ENCODE measurements around the gene RALGAPA2. TPM values are rescaled to one million over a fixed set of nuclear protein-coding genes. Genes with fewer than 3 reads are reported as not detected.

RALGAPA2 gene
- total and polyA plus RNA-seq, 2 of the 13 experiments (the other 11 are each of a cell fraction or from before 2014, with no cell fraction given), result 13.8 to 17.7 TPM

DNA sequence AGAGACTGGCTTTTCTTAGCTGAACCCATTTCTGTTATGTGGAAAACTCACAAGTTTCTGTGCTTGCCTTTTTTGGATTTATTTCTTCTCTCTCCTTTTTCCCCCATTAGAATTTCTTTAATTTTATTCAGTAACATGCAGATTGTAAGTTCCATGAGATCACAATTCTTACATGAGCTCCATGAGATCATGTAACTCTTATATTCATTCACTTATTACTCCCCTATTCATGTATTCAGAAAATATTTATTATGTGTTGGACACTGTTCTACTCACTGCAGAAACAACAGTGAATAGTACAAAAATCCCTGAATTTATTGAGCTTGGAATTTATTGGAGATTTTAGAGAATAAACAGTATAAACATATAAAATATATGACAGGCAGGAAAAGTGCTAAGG is 238.8 kb downstream of the RALGAPA2 start:
- BruUV-seq (replicated peaks), result no TSS peak
- no peak overlapping the region for H3K9ac ChIP-seq (ENCODE audit: insufficient read depth, low read depth, low read length)
- H3K4me3 ChIP-seq (replicated peaks in 1 of 3; ENCODE audit: insufficient read depth in 1 of 3, low read depth in 2 of 3, low read length in 3 of 3), result no peak overlapping the region
- no peak overlapping the region for H2AFZ ChIP-seq (ENCODE audit: low read length)
- ATAC-seq (no peak), DNase-seq (ENCODE audit: low spot score) (no peak), FAIRE-seq (no peak)
- POLR2A ChIA-PET, result no interaction called here
- no peaks in the 10 kb centered on the region for H4K20me1 ChIP-seq (ENCODE audit: insufficient read depth, low read length)
- H3K27me3 ChIP-seq (ENCODE audit: control insufficient read depth in 1 of 2, insufficient read depth in 2 of 2, low read length in 2 of 2), result no peaks in the 10 kb centered on the region
- H3K36me3 ChIP-seq (replicated peaks in 1 of 2; ENCODE audit: control insufficient read depth in 1 of 2, insufficient read depth in 2 of 2, low read length in 2 of 2), result peaks cover 3 to 4% of the 10 kb centered on the region in 2 experiments; a peak in 3 of 5 replicates
- H3K79me2 ChIP-seq (ENCODE audit: insufficient read depth, low read length), result no peaks in the 10 kb centered on the region
- H3K9me3 ChIP-seq (ENCODE audit: low read length), result no peaks in the 10 kb centered on the region
- no peaks in the 10 kb centered on the region for H3K4me1 ChIP-seq (ENCODE audit: insufficient read depth, low read length)
- H3K27ac ChIP-seq (ENCODE audit: extremely low read length, insufficient read depth, low read length), result no peak overlapping the region
- intact Hi-C loops (cut with micrococcal nuclease; ENCODE audit: unreplicated experiment), result no loop called here
- no peak overlapping the region for H3K4me2 ChIP-seq (ENCODE audit: low read depth, low read length)
- in situ Hi-C loops (cut with HindIII; ENCODE audit: extremely low pct_ligation_motif_present, low pct_unique_long_range_greater_than_20kb), result no loop called here
- CTCF ChIA-PET (ENCODE audit: low intra/inter-chr PET ratio, low total read pairs), result no interaction called here
- TF ChIP-seq ZNF3 (CRISPR knock-in tag; IDR thresholded peaks at IDR 0.05) (no peak), NFRKB (IDR thresholded peaks at IDR 0.05) (no peak), ZNF18 (CRISPR knock-in tag; IDR thresholded peaks at IDR 0.05; ENCODE audit: insufficient replicate concordance) (no peak), KDM5A (IDR thresholded peaks at IDR 0.05; ENCODE audit: borderline replicate concordance, low read length) (no peak), ZNF768 (CRISPR knock-in tag; IDR thresholded peaks at IDR 0.05) (no peak), DR1 (CRISPR knock-in tag; IDR thresholded peaks at IDR 0.05) (no peak), GZF1 (CRISPR knock-in tag; IDR thresholded peaks at IDR 0.05) (no peak), ZNF781 (CRISPR knock-in tag; IDR thresholded peaks at IDR 0.05; ENCODE audit: borderline replicate concordance, not compliant biosample characterization) (no peak), HOXA5 (CRISPR knock-in tag; IDR thresholded peaks at IDR 0.05) (no peak), ZBTB49 (CRISPR knock-in tag; IDR thresholded peaks at IDR 0.05; ENCODE audit: borderline replicate concordance) (no peak), ZFP36L1 (CRISPR knock-in tag; IDR thresholded peaks at IDR 0.05) (no peak), REPIN1 (CRISPR knock-in tag; IDR thresholded peaks at IDR 0.05; ENCODE audit: borderline replicate concordance, low read depth) (no peak), SSRP1 (CRISPR knock-in tag; IDR thresholded peaks at IDR 0.05) (no peak), MNT (IDR thresholded peaks at IDR 0.05) (no peak), ERF (CRISPR knock-in tag; IDR thresholded peaks at IDR 0.05) (no peak), ZNF432 (CRISPR knock-in tag; IDR thresholded peaks at IDR 0.05; ENCODE audit: borderline replicate concordance) (no peak)
- TF ChIP-seq, protein P1, sequence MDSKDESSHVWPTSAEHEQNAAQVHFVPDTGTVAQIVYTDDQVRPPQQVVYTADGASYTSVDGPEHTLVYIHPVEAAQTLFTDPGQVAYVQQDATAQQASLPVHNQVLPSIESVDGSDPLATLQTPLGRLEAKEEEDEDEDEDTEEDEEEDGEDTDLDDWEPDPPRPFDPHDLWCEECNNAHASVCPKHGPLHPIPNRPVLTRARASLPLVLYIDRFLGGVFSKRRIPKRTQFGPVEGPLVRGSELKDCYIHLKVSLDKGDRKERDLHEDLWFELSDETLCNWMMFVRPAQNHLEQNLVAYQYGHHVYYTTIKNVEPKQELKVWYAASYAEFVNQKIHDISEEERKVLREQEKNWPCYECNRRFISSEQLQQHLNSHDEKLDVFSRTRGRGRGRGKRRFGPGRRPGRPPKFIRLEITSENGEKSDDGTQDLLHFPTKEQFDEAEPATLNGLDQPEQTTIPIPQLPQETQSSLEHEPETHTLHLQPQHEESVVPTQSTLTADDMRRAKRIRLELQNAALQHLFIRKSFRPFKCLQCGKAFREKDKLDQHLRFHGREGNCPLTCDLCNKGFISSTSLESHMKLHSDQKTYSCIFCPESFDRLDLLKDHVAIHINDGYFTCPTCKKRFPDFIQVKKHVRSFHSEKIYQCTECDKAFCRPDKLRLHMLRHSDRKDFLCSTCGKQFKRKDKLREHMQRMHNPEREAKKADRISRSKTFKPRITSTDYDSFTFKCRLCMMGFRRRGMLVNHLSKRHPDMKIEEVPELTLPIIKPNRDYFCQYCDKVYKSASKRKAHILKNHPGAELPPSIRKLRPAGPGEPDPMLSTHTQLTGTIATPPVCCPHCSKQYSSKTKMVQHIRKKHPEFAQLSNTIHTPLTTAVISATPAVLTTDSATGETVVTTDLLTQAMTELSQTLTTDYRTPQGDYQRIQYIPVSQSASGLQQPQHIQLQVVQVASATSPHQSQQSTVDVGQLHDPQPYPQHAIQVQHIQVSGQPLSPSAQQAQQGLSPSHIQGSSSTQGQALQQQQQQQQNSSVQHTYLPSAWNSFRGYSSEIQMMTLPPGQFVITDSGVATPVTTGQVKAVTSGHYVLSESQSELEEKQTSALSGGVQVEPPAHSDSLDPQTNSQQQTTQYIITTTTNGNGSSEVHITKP (CRISPR knock-in tag; IDR thresholded peaks at IDR 0.05; ENCODE audit: low read depth), result no peak

Data from HepG2 (cell line).